HepG2 (cell line): ENCODE data around the gene PDIA6. TPM values are rescaled to one million over a fixed set of nuclear protein-coding genes. Genes with fewer than 3 reads are reported as not detected.

Source experiments
- ATAC-seq: fragments of 200-7000 bp; cut with Tn5 transposase; 3 replicates; pipeline ENCODE4 v1.9.1; 2020; ENCODE audit warnings: mild to moderate bottlenecking, moderate library complexity
- BruUV-seq: library from RNA; stranded (reverse); fragments of 400-500 nt; replicated peaks from 2 replicates; lab custom pipeline; 2021; lab: Mats Ljungman, UMichigan
- CTCF ChIA-PET: fragments of 300-600 bp; formaldehyde crosslinking; extraction: SDS; loops from one replicate; lab custom pipeline; 2021; ENCODE audit warnings: low total read pairs, inconsistent platforms, low intra/inter-chr PET ratio; lab: Yijun Ruan, JAX
- POLR2A ChIA-PET: fragments of 350-600 bp; sonication (Branson Sonifier 250); formaldehyde crosslinking; loops from one replicate; lab custom pipeline; 2020; ENCODE audit warnings: antibody characterized with exemption, inconsistent platforms; lab: Yijun Ruan, JAX
- DNase-seq: peaks from one replicate; pipeline ENCODE4 v3.0.0-alpha.2; 2015; ENCODE audit warnings: low spot score
- FAIRE-seq: peaks from 3 replicates; lab custom pipeline; 2011; peaks lifted over from hg19 to GRCh38; lab: Jason Lieb, UNC
- H2AFZ ChIP-seq: one replicate; pipeline ENCODE4 v1.6.1; 2011; ENCODE audit warnings: low read length, inconsistent platforms
- H3K27ac ChIP-seq: fragments of 300-600 bp; 3 replicates; pipeline ENCODE4 v1.8.0; 2011; ENCODE audit warnings: mixed run types, mild to moderate bottlenecking, mixed read lengths, low read length, inconsistent platforms; ENCODE audit not compliant: insufficient read depth; ENCODE audit errors: extremely low read length
- H3K27me3 ChIP-seq, 2 experiments: fragments of 200-600 bp in 1 of 2; 2 replicates in 1 of 2; 3 replicates in 1 of 2; pipeline versions ENCODE4 v1.6.0 to v1.8.0; 2011; ENCODE audit warnings: low read length in 2 of 2, mild to moderate bottlenecking in 2 of 2, moderate library complexity in 2 of 2, inconsistent platforms in 1 of 2; ENCODE audit not compliant: insufficient read depth in 2 of 2, control insufficient read depth in 1 of 2
- H3K36me3 ChIP-seq, 2 experiments: fragments of 200-600 bp in 1 of 2; replicated peaks in 1 of 2; 2 replicates in 1 of 2; 3 replicates in 1 of 2; pipeline versions ENCODE4 v1.5.1 to v1.8.0; 2011; ENCODE audit warnings: low read length in 2 of 2, inconsistent platforms in 1 of 2; ENCODE audit not compliant: insufficient read depth in 2 of 2, control insufficient read depth in 1 of 2
- H3K4me1 ChIP-seq: 2 replicates; pipeline ENCODE4 v1.5.1; 2012; ENCODE audit warnings: low read length, inconsistent platforms; ENCODE audit not compliant: insufficient read depth
- H3K4me2 ChIP-seq: 2 replicates; pipeline ENCODE4 v1.6.0; 2011; ENCODE audit warnings: low read depth, low read length, inconsistent platforms
- H3K4me3 ChIP-seq, 3 experiments: fragments of 200-600 bp in 1 of 3; sonication (generic), shearing (Covaris generic) in 1 of 3; replicated peaks in 1 of 3; 2 replicates each; pipeline ENCODE4 v1.5.1; 2011 to 2016; ENCODE audit warnings: low read length in 3 of 3, inconsistent platforms in 2 of 3, low read depth in 2 of 3, mild to moderate bottlenecking in 2 of 3, control low read depth in 1 of 3, mixed read lengths in 1 of 3; ENCODE audit not compliant: insufficient read depth in 1 of 3
- H3K79me2 ChIP-seq: one replicate; pipeline ENCODE4 v1.6.1; 2011; ENCODE audit warnings: low read length, inconsistent platforms; ENCODE audit not compliant: insufficient read depth
- H3K9ac ChIP-seq: 2 replicates; pipeline ENCODE4 v1.6.0; 2011; ENCODE audit warnings: mild to moderate bottlenecking, low read depth, low read length, inconsistent platforms; ENCODE audit not compliant: insufficient read depth
- H3K9me3 ChIP-seq: 2 replicates; pipeline ENCODE4 v1.5.1; 2012; ENCODE audit warnings: mild to moderate bottlenecking, low read length
- H4K20me1 ChIP-seq: 2 replicates; pipeline ENCODE4 v1.6.0; 2011; ENCODE audit warnings: inconsistent platforms, mild to moderate bottlenecking, low read length, moderate library complexity; ENCODE audit not compliant: insufficient read depth
- AGO1 ChIP-seq: fragments of 200-400 bp; formaldehyde crosslinking; IDR thresholded peaks from 2 replicates; pipeline ENCODE4 v1.6.1; 2017; ENCODE audit warnings: mild to moderate bottlenecking, low read depth, low read length, moderate library complexity; ENCODE audit not compliant: poor library complexity, severe bottlenecking
- ARNTL ChIP-seq: sonication (generic); formaldehyde crosslinking; IDR thresholded peaks from 2 replicates; pipeline ENCODE4 v1.4.0; 2020; ENCODE audit warnings: mild to moderate bottlenecking, missing genetic modification reagents
- CCDC6 ChIP-seq: sonication (generic); formaldehyde crosslinking; IDR thresholded peaks from 2 replicates; pipeline ENCODE4 v1.8.1; 2022; ENCODE audit warnings: mild to moderate bottlenecking, missing genetic modification reagents, moderate library complexity
- CHD2 ChIP-seq: IDR thresholded peaks from 2 replicates; pipeline ENCODE4 v1.6.1; 2011; ENCODE audit warnings: low read depth, low read length, improper control_type of control experiment
- FOXJ3 ChIP-seq: sonication (generic); formaldehyde crosslinking; IDR thresholded peaks from 2 replicates; pipeline ENCODE4 v1.4.0; 2020; ENCODE audit warnings: missing genetic modification reagents, mild to moderate bottlenecking, borderline replicate concordance
- HDAC1 ChIP-seq: sonication (generic); formaldehyde crosslinking; IDR thresholded peaks from 2 replicates; pipeline ENCODE4 v1.5.1; 2020; ENCODE audit warnings: mild to moderate bottlenecking, missing genetic modification reagents
- HOXA9 ChIP-seq: sonication (generic); formaldehyde crosslinking; IDR thresholded peaks from 2 replicates; pipeline ENCODE4 v1.8.1; 2022; ENCODE audit warnings: missing genetic modification reagents, mild to moderate bottlenecking, moderate library complexity, borderline replicate concordance
- JUND ChIP-seq: sonication (generic); formaldehyde crosslinking; IDR thresholded peaks from 2 replicates; pipeline ENCODE4 v1.8.0; 2022; ENCODE audit warnings: mild to moderate bottlenecking, missing genetic modification reagents
- KDM6A ChIP-seq: IDR thresholded peaks from 2 replicates; pipeline ENCODE4 v1.6.1; 2016; ENCODE audit warnings: low read depth
- LCORL ChIP-seq, 2 experiments: fragments of 450-650 bp in 1 of 2; sonication (generic) in 1 of 2; formaldehyde crosslinking in 1 of 2; IDR thresholded peaks; 2 replicates each; pipeline versions ENCODE4 v1.5.0 to v1.6.1; 2017 to 2020; ENCODE audit warnings: antibody characterized with exemption in 1 of 2, missing genetic modification reagents in 1 of 2
- MAFF ChIP-seq: IDR thresholded peaks from 2 replicates; pipeline ENCODE4 v1.6.1; 2011; ENCODE audit warnings: low read depth, low read length, improper control_type of control experiment
- MAFK ChIP-seq, 2 experiments: IDR thresholded peaks in 1 of 2; conservative IDR thresholded peaks in 1 of 2; 2 replicates each; pipeline ENCODE4 v1.6.1; 2011; ENCODE audit warnings: improper control_type of control experiment in 2 of 2, low read length in 2 of 2
- MED1 ChIP-seq: sonication (generic); formaldehyde crosslinking; IDR thresholded peaks from 2 replicates; pipeline ENCODE4 v1.4.0; 2020; ENCODE audit warnings: missing genetic modification reagents
- PAWR ChIP-seq: sonication (generic); formaldehyde crosslinking; IDR thresholded peaks from 2 replicates; pipeline ENCODE4 v1.4.0; 2020; ENCODE audit warnings: missing genetic modification reagents, mild to moderate bottlenecking, borderline replicate concordance
- RELA ChIP-seq: sonication (generic); formaldehyde crosslinking; IDR thresholded peaks from 2 replicates; pipeline ENCODE4 v1.4.0; 2020; ENCODE audit warnings: missing genetic modification reagents
- SKI ChIP-seq: fragments of 450-650 bp; IDR thresholded peaks from one replicate; pipeline ENCODE4 v1.6.1; 2018; ENCODE audit warnings: mild to moderate bottlenecking; ENCODE audit not compliant: partially characterized antibody
- SOX6 ChIP-seq, 2 experiments: fragments of 450-650 bp in 1 of 2; sonication (generic) in 1 of 2; formaldehyde crosslinking in 1 of 2; IDR thresholded peaks; 2 replicates each; pipeline versions ENCODE4 v1.4.0 to v1.6.1; 2017 to 2020; ENCODE audit warnings: antibody characterized with exemption in 1 of 2, mild to moderate bottlenecking in 1 of 2, missing genetic modification reagents in 1 of 2
- SP140L ChIP-seq: sonication (generic); formaldehyde crosslinking; IDR thresholded peaks from 2 replicates; pipeline ENCODE4 v1.4.0; 2020; ENCODE audit warnings: missing genetic modification reagents, borderline replicate concordance
- SRSF4 ChIP-seq: fragments of 200-400 bp; formaldehyde crosslinking; IDR thresholded peaks from one replicate; pipeline ENCODE4 v1.6.1; 2018; ENCODE audit warnings: mild to moderate bottlenecking, low read depth, low read length, moderate library complexity; ENCODE audit not compliant: poor library complexity, severe bottlenecking
- TFAP4 ChIP-seq: sonication (generic); IDR thresholded peaks from 2 replicates; pipeline ENCODE4 v1.6.1; 2016; ENCODE audit warnings: low read depth, borderline replicate concordance
- YEATS2 ChIP-seq: sonication (generic); formaldehyde crosslinking; IDR thresholded peaks from 2 replicates; pipeline ENCODE4 v1.4.0; 2020; ENCODE audit warnings: missing genetic modification reagents, borderline replicate concordance
- ZNF362 ChIP-seq: sonication (generic); formaldehyde crosslinking; IDR thresholded peaks from 2 replicates; pipeline ENCODE4 v1.4.0; 2020; ENCODE audit warnings: missing genetic modification reagents, mild to moderate bottlenecking, borderline replicate concordance
- ZNF619 ChIP-seq: sonication (generic); formaldehyde crosslinking; IDR thresholded peaks from 2 replicates; pipeline ENCODE4 v1.4.0; 2020; ENCODE audit warnings: mild to moderate bottlenecking, missing genetic modification reagents
- ZNF629 ChIP-seq: sonication (generic); formaldehyde crosslinking; conservative IDR thresholded peaks from 2 replicates; pipeline ENCODE4 v1.5.0; 2020; ENCODE audit warnings: missing genetic modification reagents
- ZNF776 ChIP-seq: sonication (generic); formaldehyde crosslinking; IDR thresholded peaks from 2 replicates; pipeline ENCODE4 v1.4.0; 2020; ENCODE audit warnings: mild to moderate bottlenecking, missing genetic modification reagents
- WGBS: methylation state at CpG from one replicate; pipeline ENCODE4 v1.1.6; 2017; ENCODE audit warnings: low lambda C conversion rate; 5-methylcytosine and 5-hydroxymethylcytosine counted together
- in situ Hi-C: cut with HindIII; loops from 2 replicates; pipeline ENCODE4 v1.10.0; 2017; ENCODE audit warnings: low pct_unique_long_range_greater_than_20kb; ENCODE audit not compliant: extremely low pct_ligation_motif_present
- intact Hi-C: fragments of 100-400 bp; cut with micrococcal nuclease; formaldehyde crosslinking; loops from one replicate; pipeline ENCODE4 v1.10.0; 2022; ENCODE audit not compliant: unreplicated experiment
- polyA plus RNA-seq, 8 experiments: library from polyadenylated mRNA; depleted of rRNA in 3 of 8; stranded (reverse) in 7 of 8; unstranded in 1 of 8; fragments of >200 nt; fragmentation: Illumina TruSeq in 4 of 8; extraction: Trizol in 4 of 8; gene quantifications; 2 replicates each; pipeline versions ENCODE4 v1.2.1 to v1.2.3, GENCODE V29; 2011 to 2016; ENCODE audit warnings: low read depth in 4 of 8, missing spikeins in 1 of 8, mixed read lengths in 1 of 8; ENCODE audit not compliant: insufficient read depth in 1 of 8
- total RNA-seq, 5 experiments: library from RNA; depleted of rRNA; stranded (reverse); fragments of >200 nt; fragmentation: Illumina TruSeq; extraction: Trizol; gene quantifications; 2 replicates each; pipeline ENCODE4 v1.2.3, GENCODE V29; 2016; ENCODE audit warnings: low read depth in 1 of 5

The PDIA6 gene
- total and polyA plus RNA-seq, 2 of the 13 experiments (the other 11 are each of a cell fraction or from before 2014, with no cell fraction given): 586 to 642 TPM

GRCh38 chr2:10757814-10758286 is 54.7 kb downstream of the PDIA6 start:
- H3K36me3 ChIP-seq: no peaks in the 10 kb centered on the region
- no peaks in the 10 kb centered on the region for H3K9me3 ChIP-seq
- H3K9ac ChIP-seq: no peak overlapping the region
- H3K4me3 ChIP-seq: peak overlapping the region in 1 of 3 experiments; percentile 11; a peak in 1 of 6 replicates
- intact Hi-C loops (no loop called here), in situ Hi-C loops (no loop called here)
- DNase-seq (no peak), FAIRE-seq (no peak), ATAC-seq (peak; percentile 10)
- H3K27ac ChIP-seq: no peak overlapping the region
- H3K4me1 ChIP-seq: peaks cover 44% of the 10 kb centered on the region
- no peaks in the 10 kb centered on the region for H4K20me1 ChIP-seq
- POLR2A ChIA-PET: no interaction called here
- no peaks in the 10 kb centered on the region for H3K79me2 ChIP-seq
- CTCF ChIA-PET: no interaction called here
- BruUV-seq: no TSS peak
- H3K27me3 ChIP-seq: peaks cover 0 to 39% of the 10 kb centered on the region in 2 experiments; a peak in 3 of 5 replicates
- H3K4me2 ChIP-seq: peak overlapping the region; percentile 40
- no peak overlapping the region for H2AFZ ChIP-seq
- 70% methylated on average over 6 of the region's 6 CpGs for WGBS
- TF ChIP-seq JUND (CRISPR knock-in tag): no peak
- no peak for TF ChIP-seq SRSF4
- no peak for TF ChIP-seq LCORL (IDR thresholded peaks at IDR 0.05)
- peak; percentile 50; the same call in 1 of the 2 replicates for TF ChIP-seq LCORL (CRISPR knock-in tag; IDR thresholded peaks at IDR 0.05)
- TF ChIP-seq SOX6 (IDR thresholded peaks at IDR 0.05): no peak
- 0 out of 2 replicates have a peak, but pooled peaks have one; percentile 16 for TF ChIP-seq SOX6 (CRISPR knock-in tag; IDR thresholded peaks at IDR 0.05)
- TF ChIP-seq FOXJ3 (CRISPR knock-in tag): 0 out of 2 replicates have a peak, but pooled peaks have one; percentile 15
- no peak for TF ChIP-seq ARNTL (CRISPR knock-in tag)
- no peak for TF ChIP-seq RELA (CRISPR knock-in tag)
- no peak for TF ChIP-seq SP140L (CRISPR knock-in tag)
- no peak for TF ChIP-seq ZNF629 (CRISPR knock-in tag)
- TF ChIP-seq TFAP4: no peak
- TF ChIP-seq SKI: no peak
- TF ChIP-seq AGO1: no peak
- TF ChIP-seq CHD2: no peak
- TF ChIP-seq HDAC1 (CRISPR knock-in tag): 0 out of 2 replicates have a peak, but pooled peaks have one; percentile 3
- peak; percentile 76 for TF ChIP-seq MAFF
- TF ChIP-seq KDM6A (CRISPR knock-in tag): 0 out of 2 replicates have a peak, but pooled peaks have one; percentile 9
- no peak for TF ChIP-seq PAWR (CRISPR knock-in tag)
- TF ChIP-seq HOXA9: no peak
- TF ChIP-seq ZNF619: no peak
- TF ChIP-seq CCDC6 (CRISPR knock-in tag): peak; percentile 45; the same call in 1 of the 2 replicates
- TF ChIP-seq MAFK (conservative IDR thresholded peaks at IDR 0.05 in 1 of 2, IDR thresholded peaks at IDR 0.05 in 1 of 2; ENCODE audit: low read length in 2 of 2): peak; percentile 71 to 81
- peak; percentile 5; the same call in 1 of the 2 replicates for TF ChIP-seq MED1 (CRISPR knock-in tag)
- TF ChIP-seq ZNF362 (CRISPR knock-in tag): no peak
- no peak for TF ChIP-seq ZNF776 (CRISPR knock-in tag)
- TF ChIP-seq YEATS2 (CRISPR knock-in tag): 0 out of 2 replicates have a peak, but pooled peaks have one; percentile 11
